ENCODE results near the gene TNFRSF8. TPM values are rescaled to one million over a fixed set of nuclear protein-coding genes. Genes with fewer than 3 reads are reported as not detected.

Gene TNFRSF8
- polyA plus RNA-seq, 1 donor (not counting 4 experiments of a cell fraction or from before 2014, with no cell fraction given): 0.03 TPM

- no peak overlapping the region for H2AFZ ChIP-seq (ENCODE audit: control insufficient read depth, low read length)
- no peak overlapping the region for H3K4me2 ChIP-seq (ENCODE audit: control insufficient read depth, extremely low read depth, insufficient read depth, low read depth, low read length)
- no peaks in the 10 kb centered on the region for H3K4me1 ChIP-seq (ENCODE audit: control insufficient read depth, extremely low read depth, insufficient read depth, low read length)
- FAIRE-seq (no peak), DNase-seq (ENCODE audit: low read depth, low spot score) (no peak)
- TF ChIP-seq CTCF (optimal IDR thresholded peaks at IDR 0.05 in 1 of 3, IDR thresholded peaks at IDR 0.05 in 1 of 3, conservative IDR thresholded peaks at IDR 0.05 in 1 of 3; ENCODE audit: extremely low read depth in 1 of 3, insufficient read depth in 2 of 3, low read length in 3 of 3) (no peak), EZH2 (IDR thresholded peaks at IDR 0.05; ENCODE audit: low read length) (no peak)
- H3K4me3 ChIP-seq (ENCODE audit: control insufficient read depth in 2 of 3, extremely low read depth in 1 of 3, insufficient read depth in 2 of 3, low read depth in 1 of 3, low read length in 3 of 3): no peak overlapping the region
- dilution Hi-C loops (cut with MboI; ENCODE audit: extremely low pct_ligation_motif_present, low sequenced_read_pairs): no loop called here
- H4K20me1 ChIP-seq (ENCODE audit: control insufficient read depth, extremely low read depth, insufficient read depth, low read length): no peaks in the 10 kb centered on the region
- no peaks in the 10 kb centered on the region for H3K9me1 ChIP-seq (ENCODE audit: control insufficient read depth, extremely low read depth, insufficient read depth, low read length)
- H3K36me3 ChIP-seq (ENCODE audit: control insufficient read depth in 2 of 2, extremely low read depth in 1 of 2, insufficient read depth in 2 of 2, low read length in 2 of 2): no peaks in the 10 kb centered on the region
- no peaks in the 10 kb centered on the region for H3K9me3 ChIP-seq (ENCODE audit: control insufficient read depth, low read depth, low read length)
- H3K27ac ChIP-seq (ENCODE audit: control insufficient read depth, insufficient read depth, low read length): no peak overlapping the region
- no peaks in the 10 kb centered on the region for H3K79me2 ChIP-seq (ENCODE audit: control insufficient read depth, insufficient read depth, low read length)
- H3K9ac ChIP-seq (ENCODE audit: control insufficient read depth, extremely low read depth, insufficient read depth, low read length): no peak overlapping the region
- peaks cover 30% of the 10 kb centered on the region for H3K27me3 ChIP-seq (ENCODE audit: control insufficient read depth, extremely low read depth, insufficient read depth, low read length)
These were observed 123.0 kb downstream of the TNFRSF8 start for GRCh38 chr1:12185918-12186678.

GRCh38 chr1:12186679-12186985, 123.5 kb downstream of the TNFRSF8 start:
- H3K27ac ChIP-seq (ENCODE audit: control insufficient read depth, insufficient read depth, low read length): no peak overlapping the region
- no peaks in the 10 kb centered on the region for H3K79me2 ChIP-seq (ENCODE audit: control insufficient read depth, insufficient read depth, low read length)
- H2AFZ ChIP-seq (ENCODE audit: control insufficient read depth, low read length): no peak overlapping the region
- H3K27me3 ChIP-seq (ENCODE audit: control insufficient read depth, extremely low read depth, insufficient read depth, low read length): peaks cover 35% of the 10 kb centered on the region
- no peak overlapping the region for H3K4me2 ChIP-seq (ENCODE audit: control insufficient read depth, extremely low read depth, insufficient read depth, low read depth, low read length)
- no peak overlapping the region for H3K4me3 ChIP-seq (ENCODE audit: control insufficient read depth in 2 of 3, extremely low read depth in 1 of 3, insufficient read depth in 2 of 3, low read depth in 1 of 3, low read length in 3 of 3)
- TF ChIP-seq CTCF (optimal IDR thresholded peaks at IDR 0.05 in 1 of 3, IDR thresholded peaks at IDR 0.05 in 1 of 3, conservative IDR thresholded peaks at IDR 0.05 in 1 of 3; ENCODE audit: extremely low read depth in 1 of 3, insufficient read depth in 2 of 3, low read length in 3 of 3): no peak
- no peak for TF ChIP-seq EZH2 (IDR thresholded peaks at IDR 0.05; ENCODE audit: low read length)
- FAIRE-seq (no peak), DNase-seq (ENCODE audit: low read depth, low spot score) (no peak)
- no peaks in the 10 kb centered on the region for H3K9me3 ChIP-seq (ENCODE audit: control insufficient read depth, low read depth, low read length)
- H3K4me1 ChIP-seq (ENCODE audit: control insufficient read depth, extremely low read depth, insufficient read depth, low read length): no peaks in the 10 kb centered on the region
- no peak overlapping the region for H3K9ac ChIP-seq (ENCODE audit: control insufficient read depth, extremely low read depth, insufficient read depth, low read length)
- H4K20me1 ChIP-seq (ENCODE audit: control insufficient read depth, extremely low read depth, insufficient read depth, low read length): no peaks in the 10 kb centered on the region
- dilution Hi-C loops (cut with MboI; ENCODE audit: extremely low pct_ligation_motif_present, low sequenced_read_pairs): no loop called here
- no peaks in the 10 kb centered on the region for H3K36me3 ChIP-seq (ENCODE audit: control insufficient read depth in 2 of 2, extremely low read depth in 1 of 2, insufficient read depth in 2 of 2, low read length in 2 of 2)
- no peaks in the 10 kb centered on the region for H3K9me1 ChIP-seq (ENCODE audit: control insufficient read depth, extremely low read depth, insufficient read depth, low read length)

All from keratinocyte (primary cell).